ENCODE measurements around the gene TP63.

TP63 gene

DNA sequence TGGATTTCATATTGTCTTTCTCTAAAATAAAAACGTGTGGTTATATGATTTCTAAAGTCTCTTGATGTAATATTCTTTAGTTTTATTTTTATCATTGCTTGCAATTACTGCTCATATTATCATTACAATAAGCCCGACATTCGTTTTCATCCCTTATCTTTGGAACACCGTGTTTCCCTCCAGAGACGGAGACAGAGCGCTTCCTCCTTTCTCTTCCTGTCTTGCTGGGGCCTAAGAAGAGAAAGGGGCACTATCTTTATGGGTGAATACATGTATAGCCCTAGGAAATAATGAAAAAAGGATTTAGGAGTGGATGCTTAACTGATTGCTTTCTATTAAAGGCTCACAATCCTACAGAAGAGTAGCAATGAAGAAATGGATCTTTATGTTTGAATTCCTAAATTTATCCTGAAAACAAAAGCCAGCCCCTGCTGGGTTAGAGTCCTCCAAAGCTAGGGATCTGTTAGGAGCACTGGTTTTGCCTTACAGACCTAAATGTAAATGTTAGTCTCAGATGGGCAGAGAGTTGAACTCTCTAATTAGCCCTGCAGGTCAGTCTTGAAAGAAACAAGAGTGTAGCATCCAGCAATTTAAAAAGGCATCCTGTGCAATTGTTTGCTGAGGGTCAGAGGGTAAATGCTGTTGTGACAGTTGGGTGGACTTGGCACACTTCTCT is 145.1 kb downstream of the TP63 start:
- DNase-seq (ENCODE audit: low read depth, low spot score), result no peak

DNA sequence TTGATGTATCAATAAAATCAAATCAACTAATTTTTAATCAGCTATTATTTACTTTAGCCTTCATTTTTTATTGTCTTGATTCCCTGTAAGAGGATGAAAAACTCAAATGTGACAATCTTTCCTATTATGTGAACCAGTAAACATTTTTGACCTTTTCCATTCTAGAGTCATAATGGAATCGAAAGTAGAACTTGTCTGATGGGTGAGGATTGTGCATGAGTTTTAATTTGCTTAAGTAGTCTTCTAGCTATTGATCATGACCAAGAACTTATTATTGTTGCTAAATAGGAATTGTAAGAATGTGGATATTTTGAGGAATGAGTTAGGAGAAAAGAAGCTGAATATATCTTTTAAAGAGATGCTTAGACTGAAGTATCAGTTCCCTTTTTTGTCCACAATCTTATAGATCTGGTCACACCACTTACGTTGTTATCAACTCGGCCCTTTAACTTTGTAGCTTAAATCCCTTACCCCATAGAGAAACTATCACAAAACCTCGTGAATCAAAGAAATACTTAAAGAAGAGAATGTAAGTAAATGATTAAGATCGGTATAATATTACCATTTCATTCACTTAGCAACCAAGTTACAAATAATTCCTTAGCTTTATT is 147.3 kb downstream of the TP63 start:
- no peak for DNase-seq (ENCODE audit: low read depth, low spot score)

DNA sequence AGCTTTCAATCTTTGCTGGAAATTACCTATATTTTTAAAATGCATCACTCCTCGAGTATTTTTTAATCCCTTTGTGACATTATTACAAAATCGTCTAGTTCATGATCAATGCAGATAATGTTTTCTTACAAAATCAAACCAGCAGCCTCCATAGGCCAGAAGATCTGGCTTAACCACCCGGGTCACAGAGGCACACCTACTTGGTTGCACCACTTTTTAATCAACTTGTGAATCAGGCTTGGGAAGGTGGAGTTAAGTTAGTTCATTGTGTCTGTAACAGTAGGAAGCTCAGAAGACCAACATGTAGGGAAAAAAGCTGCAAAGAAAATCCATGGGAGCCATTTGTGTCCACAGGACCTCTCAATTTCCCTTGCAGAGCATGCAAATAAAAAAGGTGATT is 148.0 kb downstream of the TP63 start:
- DNase-seq (ENCODE audit: low read depth, low spot score), result no peak

GRCh38 chr3:189780546-189781270 is 149.5 kb downstream of the TP63 start:
- no peak for DNase-seq (ENCODE audit: low read depth, low spot score)

- no peak for DNase-seq (ENCODE audit: low read depth, low spot score)
Observed at GRCh38 chr3:189781415-189781814, 150.2 kb downstream of the TP63 start.

- no peak for DNase-seq (ENCODE audit: low read depth, low spot score)
Observed at GRCh38 chr3:189786479-189787064, 155.4 kb downstream of the TP63 start.

DNA sequence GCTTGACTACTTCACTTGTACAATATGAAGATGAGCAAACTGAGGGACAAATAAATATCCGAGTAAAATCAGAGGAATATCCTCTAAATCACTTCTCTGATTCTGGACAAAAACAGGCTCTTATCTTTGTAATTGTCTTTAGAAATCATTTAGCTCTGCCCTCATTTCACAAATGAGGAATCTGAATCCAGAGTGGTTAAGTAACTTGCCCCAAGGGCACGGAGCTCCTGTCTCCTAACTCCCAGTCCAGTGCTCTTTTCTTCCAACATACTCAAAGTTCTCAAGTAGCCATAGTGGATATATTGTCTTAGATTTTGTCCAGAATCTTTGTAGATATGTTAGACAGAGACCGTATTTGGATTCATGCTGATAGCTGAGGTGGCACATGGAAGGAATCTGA is 156.0 kb downstream of the TP63 start:
- no peak for DNase-seq (ENCODE audit: low read depth, low spot score)

GRCh38 chr3:189787632-189788031 is 156.4 kb downstream of the TP63 start:
- no peak for DNase-seq (ENCODE audit: low read depth, low spot score)

GRCh38 chr3:189789432-189789831 is 158.2 kb downstream of the TP63 start:
- no peak for DNase-seq (ENCODE audit: low read depth, low spot score)

- no peak for DNase-seq (ENCODE audit: low read depth, low spot score)
Observed at GRCh38 chr3:189790658-189791057, 159.5 kb downstream of the TP63 start.

DNA sequence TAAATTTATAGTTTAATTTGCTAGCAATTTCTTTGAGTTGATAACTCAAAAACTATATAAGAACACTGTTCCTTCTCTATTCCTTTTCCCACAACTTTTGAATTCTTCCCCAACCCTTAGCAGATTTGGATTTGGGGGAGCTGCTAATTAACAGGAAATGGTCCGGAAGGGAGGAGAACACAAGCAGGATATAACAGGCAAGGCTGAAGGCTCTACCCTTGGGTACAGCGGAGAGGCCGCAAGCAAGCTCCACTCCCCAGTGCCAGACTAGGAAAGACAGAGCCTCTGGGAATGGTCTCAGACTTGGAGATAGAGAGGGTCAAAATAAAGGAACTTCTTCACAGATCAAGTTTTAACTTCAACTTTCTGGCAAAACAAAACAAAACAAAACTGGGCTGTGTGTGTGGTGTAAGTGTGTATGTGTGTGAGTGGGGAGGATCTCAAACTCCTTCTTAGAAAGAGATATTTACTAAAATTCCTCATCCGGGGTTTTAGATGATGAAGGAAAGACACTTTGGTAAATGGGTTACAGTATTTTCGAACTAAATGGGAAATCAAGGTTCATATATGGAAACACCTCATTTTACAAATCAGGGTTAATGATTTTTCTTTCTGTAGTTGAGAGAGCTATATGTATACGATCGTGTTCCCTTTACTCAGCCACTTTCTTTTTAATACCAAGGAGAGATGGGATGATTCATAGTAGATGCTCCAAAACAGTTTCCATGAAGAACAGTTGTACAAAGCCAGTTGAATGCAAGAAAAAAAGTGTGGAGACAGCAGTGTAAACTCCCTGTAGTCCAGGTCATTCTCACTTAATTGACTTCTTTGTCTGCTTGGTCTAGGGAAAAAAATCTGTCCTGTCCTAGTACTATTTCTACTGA is 161.1 kb downstream of the TP63 start:
- DNase-seq (ENCODE audit: low read depth, low spot score), result no peak

DNA sequence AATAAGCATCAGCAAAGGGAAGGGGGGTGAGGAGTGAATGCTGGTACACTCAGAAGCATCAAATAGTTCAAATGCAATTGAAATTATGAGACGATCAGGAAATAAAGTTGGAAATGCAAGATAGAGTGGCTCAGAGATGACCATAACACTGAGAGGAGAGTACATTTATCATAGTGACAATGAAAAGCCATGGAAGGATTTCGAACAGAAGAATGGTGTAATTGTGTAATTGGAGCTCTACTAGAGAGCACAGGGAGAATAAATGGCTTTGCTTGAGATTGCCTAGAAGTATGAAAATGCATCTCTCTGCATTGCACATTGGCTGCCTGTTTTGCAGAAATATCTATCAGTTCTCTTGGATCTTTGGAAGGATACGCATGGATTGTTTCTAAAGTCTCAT is 163.3 kb downstream of the TP63 start:
- no peak for DNase-seq (ENCODE audit: low read depth, low spot score)

- no peak for DNase-seq (ENCODE audit: low read depth, low spot score)
Observed at GRCh38 chr3:189797103-189797750, 166.0 kb downstream of the TP63 start.

DNA sequence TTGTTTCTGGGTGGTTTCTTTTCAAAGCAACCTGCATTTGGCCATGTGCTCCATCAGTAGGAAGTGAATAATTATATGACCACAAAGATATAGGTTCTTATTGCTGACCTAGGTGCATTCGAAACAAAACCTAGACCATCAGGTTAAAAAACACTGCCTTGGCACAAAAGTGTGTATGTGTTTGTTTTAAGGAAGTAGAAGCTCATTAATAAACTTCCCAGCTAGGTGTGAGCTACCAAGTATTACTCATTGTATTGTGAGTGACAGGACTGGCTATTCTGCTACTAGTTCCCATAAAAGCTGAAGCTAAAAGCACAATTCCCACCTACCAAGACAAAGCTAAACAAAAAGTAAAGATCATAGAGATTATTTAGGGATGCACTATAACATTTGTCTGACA is 168.2 kb downstream of the TP63 start:
- DNase-seq (ENCODE audit: low read depth, low spot score), result no peak

DNA sequence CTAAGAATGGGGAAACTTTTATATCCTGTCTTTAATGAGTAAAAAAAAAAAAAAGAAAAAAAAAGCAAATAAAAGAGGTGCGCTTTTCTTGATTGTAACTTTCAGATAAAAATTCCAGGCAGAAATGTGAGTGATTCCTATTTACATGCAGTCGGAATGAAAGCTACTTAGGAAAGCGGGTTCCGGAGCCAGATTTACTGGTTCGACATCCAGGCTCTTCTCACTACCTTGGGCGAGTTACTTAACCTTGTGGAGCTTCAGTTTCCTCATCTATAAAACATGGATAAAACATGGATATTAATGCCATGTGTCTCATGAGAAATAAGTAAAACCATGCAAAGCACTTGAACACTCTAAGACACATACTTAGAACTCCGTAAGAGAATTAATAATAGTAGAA is 169.2 kb downstream of the TP63 start:
- no peak for DNase-seq (ENCODE audit: low read depth, low spot score)

DNA sequence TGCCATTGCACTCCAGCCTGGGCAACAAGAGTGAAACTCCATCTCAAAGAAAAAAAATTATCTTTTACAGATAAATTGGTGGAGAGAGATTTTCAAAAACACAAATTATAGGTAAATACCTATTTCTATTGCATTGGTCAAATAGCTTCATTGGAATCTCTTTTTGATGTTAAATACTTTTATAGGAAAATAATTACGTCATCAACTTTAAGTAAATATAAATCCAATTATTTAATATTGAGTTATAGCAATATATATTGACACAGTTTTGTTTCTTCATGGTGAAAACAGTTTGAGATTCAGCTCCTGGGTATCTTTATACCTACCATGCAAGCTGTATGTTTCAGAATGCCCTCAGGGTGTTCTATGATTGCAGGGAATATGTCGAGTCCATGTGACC is 172.1 kb downstream of the TP63 start:
- DNase-seq (ENCODE audit: low read depth, low spot score), result no peak

DNA sequence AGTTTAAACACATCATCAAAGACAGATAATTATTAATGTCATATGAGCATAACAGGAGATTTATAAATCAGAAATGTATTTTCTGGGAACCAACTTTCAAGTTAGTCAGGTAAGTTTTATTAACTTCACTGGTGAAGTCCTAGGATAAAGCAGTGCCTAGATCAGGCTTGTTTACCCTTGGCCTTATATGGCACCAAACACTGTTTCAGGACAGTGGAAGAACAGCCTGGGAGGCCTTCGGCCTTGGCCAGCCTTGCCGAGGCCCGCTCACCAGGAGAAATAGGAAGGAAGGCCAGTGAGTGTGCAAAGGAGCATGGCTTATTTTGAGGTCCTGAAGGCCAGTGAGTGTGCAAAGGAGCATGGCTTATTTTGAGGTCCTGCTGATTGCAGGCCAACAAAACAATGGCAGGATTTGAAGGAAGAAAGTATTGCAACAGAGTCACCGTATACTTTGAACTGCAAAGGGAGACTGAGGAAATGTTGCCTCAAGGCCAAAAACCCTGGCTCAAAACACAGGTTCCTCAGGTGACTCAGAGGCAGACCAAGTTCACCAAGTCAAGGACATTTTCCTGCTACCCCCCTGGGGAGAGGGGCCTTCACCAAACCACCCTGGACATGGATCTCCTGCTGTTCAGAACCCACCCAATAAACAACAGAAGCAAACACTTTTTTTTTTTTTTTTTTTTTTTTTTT is 174.3 kb downstream of the TP63 start:
- DNase-seq (ENCODE audit: low read depth, low spot score), result no peak

DNA sequence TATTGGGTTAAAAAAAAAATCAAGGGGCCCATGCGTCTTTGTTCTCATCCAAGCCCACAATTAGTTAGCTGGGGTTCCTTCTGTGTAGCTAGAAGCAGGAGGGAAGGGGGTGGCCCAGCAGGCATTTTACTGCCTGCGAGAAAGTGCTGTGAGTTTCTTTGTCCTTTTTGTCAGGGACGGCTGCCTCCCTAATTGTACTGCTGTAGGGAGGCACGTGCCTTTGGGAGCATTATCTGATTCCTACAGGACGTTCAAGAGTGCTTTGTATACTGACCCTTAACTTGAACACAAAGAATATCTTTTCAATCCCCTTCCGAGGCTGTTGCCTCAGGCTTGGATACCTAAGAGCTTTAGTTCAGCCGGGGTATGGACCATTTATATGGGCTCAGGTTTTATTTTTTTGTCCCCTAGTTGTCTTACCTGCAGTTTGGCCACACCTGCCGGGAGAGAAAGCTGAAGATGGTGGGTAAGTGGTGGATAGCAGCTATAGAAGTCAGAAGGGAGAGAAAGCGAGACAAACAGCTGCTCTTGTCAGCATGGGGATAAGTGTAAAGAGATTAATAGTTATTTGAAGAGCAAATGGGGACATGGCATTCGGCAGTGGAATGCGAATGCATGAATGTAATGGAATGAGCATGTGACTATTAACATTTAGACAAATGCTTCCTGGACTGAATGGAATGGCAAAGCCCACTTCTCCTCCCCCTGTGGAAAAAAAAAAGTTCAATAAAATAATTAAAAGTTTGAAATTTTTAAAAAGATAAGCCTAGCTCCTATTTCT is 175.2 kb downstream of the TP63 start:
- DNase-seq (ENCODE audit: low read depth, low spot score), result no peak

DNA sequence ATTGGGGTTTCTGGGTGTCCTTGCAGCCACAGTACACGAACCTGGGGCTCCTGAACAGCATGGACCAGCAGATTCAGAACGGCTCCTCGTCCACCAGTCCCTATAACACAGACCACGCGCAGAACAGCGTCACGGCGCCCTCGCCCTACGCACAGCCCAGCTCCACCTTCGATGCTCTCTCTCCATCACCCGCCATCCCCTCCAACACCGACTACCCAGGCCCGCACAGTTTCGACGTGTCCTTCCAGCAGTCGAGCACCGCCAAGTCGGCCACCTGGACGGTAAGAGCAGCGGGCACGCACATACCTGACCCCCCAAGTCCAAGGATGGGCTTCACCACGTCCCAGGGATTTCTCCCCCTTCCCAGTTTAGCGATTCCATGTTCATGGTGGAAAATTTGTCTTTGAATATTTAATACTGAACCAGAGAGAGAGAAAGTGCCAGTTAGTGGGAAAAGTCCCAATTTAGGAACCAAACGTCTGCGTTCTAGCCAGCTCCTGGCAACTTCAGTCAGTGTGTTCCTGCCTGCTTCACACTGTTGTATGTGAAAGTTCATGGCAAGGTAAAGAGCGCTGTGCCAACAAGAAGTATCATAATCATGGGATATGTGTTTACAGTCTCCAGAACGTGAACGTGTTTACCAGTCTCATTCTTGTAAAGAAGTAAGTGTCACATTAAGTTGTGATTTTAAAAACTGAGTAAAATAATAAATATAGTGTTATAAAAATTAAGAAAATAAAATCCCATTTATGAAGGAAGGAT is 177.2 kb downstream of the TP63 start:
- DNase-seq (ENCODE audit: low read depth, low spot score), result no peak

Data from activated naive CD8-positive, alpha-beta T cell treated with anti-CD3 and anti-CD28 coated beads, Interleukin-2, amount 50 U/mL, for 16 hours (primary cell).